Activated gamma-delta T cell (primary cell): ENCODE measurements around the gene TENT4A.

Experiments used
- DNase-seq: peaks from one replicate; lab custom pipeline; 2025; lab: John Stamatoyannopoulos, UW

TENT4A gene

GRCh38 chr5:6805841-6806240 lies 92.6 kb downstream of the TENT4A start:
- DNase-seq = no peak
